Esophagus (tissue), 2 donors: ENCODE data around the gene MAGIX. TPM values are rescaled to one million over a fixed set of nuclear protein-coding genes. Genes with fewer than 3 reads are reported as not detected.

Experiments
- H3K27ac ChIP-seq, 2 donors: one replicate each; pipeline ENCODE4 v1.5.1; 2013; ENCODE audit warnings: low read depth in 2 of 2, mild to moderate bottlenecking in 2 of 2, inconsistent platforms in 1 of 2, low read length in 1 of 2, moderate library complexity in 1 of 2
- H3K27me3 ChIP-seq, 2 donors: one replicate each; pipeline ENCODE4 v1.6.1; 2013; ENCODE audit warnings: low read length in 2 of 2, control low read depth in 1 of 2, mild to moderate bottlenecking in 1 of 2; ENCODE audit not compliant: insufficient read depth in 2 of 2, control insufficient read depth in 1 of 2
- H3K36me3 ChIP-seq, 2 donors: one replicate each; pipeline ENCODE4 v1.6.1; 2013; ENCODE audit warnings: low read length in 1 of 2; ENCODE audit not compliant: control insufficient read depth in 2 of 2, insufficient read depth in 2 of 2
- H3K4me1 ChIP-seq, 2 donors: one replicate each; pipeline ENCODE4 v1.6.1; 2013; ENCODE audit warnings: low read length in 1 of 2; ENCODE audit not compliant: control insufficient read depth in 2 of 2, insufficient read depth in 2 of 2
- H3K4me3 ChIP-seq, 2 donors: one replicate each; pipeline ENCODE4 v1.5.1; 2013; ENCODE audit warnings: low read length in 2 of 2, mild to moderate bottlenecking in 2 of 2, low read depth in 1 of 2, moderate library complexity in 1 of 2
- H3K9me3 ChIP-seq, 2 donors: one replicate each; pipeline ENCODE4 v1.6.1; 2013; ENCODE audit warnings: mild to moderate bottlenecking in 2 of 2, low read depth in 1 of 2, low read length in 1 of 2, moderate library complexity in 1 of 2; ENCODE audit not compliant: control insufficient read depth in 2 of 2, insufficient read depth in 1 of 2
- WGBS, 2 donors: extraction: QIAGEN DNeasy Blood & Tissue Kit; methylation state at CpG; one replicate each; pipeline ENCODE4 v1.1.7; 2013; 5-methylcytosine and 5-hydroxymethylcytosine counted together
- polyA plus RNA-seq, 2 donors: library from polyadenylated mRNA; stranded (reverse); fragments of 200-250 nt; gene quantifications; one replicate each; pipeline ENCODE4 v1.2.3, GENCODE V29; 2013
- donor health status: healthy with polysubstance abuse.
- donor health status: Bipolar disorder and iron deficiency.

The MAGIX gene
- polyA plus RNA-seq, 2 donors: 6.0 to 6.3 TPM

- Histone ChIP-seq H3K27me3 (no peaks in the 10 kb centered on the region), H3K4me3 (peak overlapping the region; percentile 31 to 51), H3K36me3 (no peaks in the 10 kb centered on the region), H3K4me1 (no peaks in the 10 kb centered on the region), H3K9me3 (no peaks in the 10 kb centered on the region), H3K27ac (peak overlapping the region; percentile 92 to 98)
- 2 to 39% methylated on average over 58 to 65 of the region's 65 CpGs for WGBS, 2 donors
Measured at GRCh38 chrX:49155900-49156837, 6.4 kb upstream of the MAGIX start.

- Histone ChIP-seq H3K27me3 (no peaks in the 10 kb centered on the region), H3K27ac (no peak overlapping the region), H3K36me3 (no peaks in the 10 kb centered on the region), H3K4me3 (no peak overlapping the region), H3K9me3 (no peaks in the 10 kb centered on the region), H3K4me1 (no peaks in the 10 kb centered on the region)
- WGBS, 2 donors: 79 to 80% methylated on average over 24 of the region's 25 CpGs
Measured at GRCh38 chrX:49157194-49157593, 5.4 kb upstream of the MAGIX start.

GRCh38 chrX:49160908-49161307, 1.6 kb upstream of the MAGIX start:
- no peaks in the 10 kb centered on the region for H3K36me3 ChIP-seq
- H3K27me3 ChIP-seq: no peaks in the 10 kb centered on the region
- no peaks in the 10 kb centered on the region for H3K9me3 ChIP-seq
- H3K27ac ChIP-seq: no peak overlapping the region
- H3K4me1 ChIP-seq: peaks cover 0 to 5% of the 10 kb centered on the region in 2 donors
- 92 to 97% methylated on average over 2 of the region's 2 CpGs for WGBS, 2 donors
- H3K4me3 ChIP-seq: no peak overlapping the region

GRCh38 chrX:49161632-49162031, 926 bp upstream of the MAGIX start:
- Histone ChIP-seq H3K4me3 (no peak overlapping the region), H3K4me1 (peaks cover 0 to 6% of the 10 kb centered on the region in 2 donors), H3K27me3 (no peaks in the 10 kb centered on the region), H3K36me3 (no peaks in the 10 kb centered on the region), H3K9me3 (no peaks in the 10 kb centered on the region), H3K27ac (no peak overlapping the region)
- 86 to 92% methylated on average over 5 of the region's 5 CpGs for WGBS, 2 donors

- Histone ChIP-seq H3K27me3 (no peaks in the 10 kb centered on the region), H3K4me1 (peaks cover 0 to 6% of the 10 kb centered on the region in 2 donors), H3K9me3 (no peaks in the 10 kb centered on the region), H3K36me3 (no peaks in the 10 kb centered on the region), H3K27ac (peak overlapping the region; percentile 89 to 94), H3K4me3 (peak overlapping the region; percentile 45 to 50)
- 1 to 38% methylated on average over 47 to 69 of the region's 69 CpGs for WGBS, 2 donors
Measured at GRCh38 chrX:49163555-49164419, 1.2 kb downstream of the MAGIX start.

GRCh38 chrX:49164589-49165360, 2.2 kb downstream of the MAGIX start:
- H3K27me3 ChIP-seq: no peaks in the 10 kb centered on the region
- 84% methylated on average over 31 of the region's 31 CpGs for WGBS, 2 donors
- H3K36me3 ChIP-seq: no peaks in the 10 kb centered on the region

GRCh38 chrX:49165901-49166881, 3.6 kb downstream of the MAGIX start:
- Histone ChIP-seq H3K4me3 (peak overlapping the region; percentile 43 to 45), H3K27me3 (no peaks in the 10 kb centered on the region)
- 7 to 35% methylated on average over 50 to 60 of the region's 61 CpGs for WGBS, 2 donors

More at GRCh38 chrX:49164589-49165360, 2.2 kb downstream of the MAGIX start:
- H3K4me1 ChIP-seq: peaks cover 0 to 6% of the 10 kb centered on the region in 2 donors
- peak overlapping the region; percentile 43 to 94 for H3K27ac ChIP-seq
- H3K9me3 ChIP-seq: no peaks in the 10 kb centered on the region
- H3K4me3 ChIP-seq: no peak overlapping the region

GRCh38 chrX:49166914-49167739, 4.6 kb downstream of the MAGIX start:
- Histone ChIP-seq H3K9me3 (no peaks in the 10 kb centered on the region), H3K4me1 (peaks cover 0 to 6% of the 10 kb centered on the region in 2 donors), H3K4me3 (peak overlapping the region; percentile 43 to 45), H3K27me3 (no peaks in the 10 kb centered on the region), H3K27ac (peak overlapping the region; percentile 98), H3K36me3 (no peaks in the 10 kb centered on the region)
- 2 to 37% methylated on average over 32 to 35 of the region's 35 CpGs for WGBS, 2 donors

More at GRCh38 chrX:49165901-49166881, 3.6 kb downstream of the MAGIX start:
- Histone ChIP-seq H3K4me1 (peaks cover 0 to 6% of the 10 kb centered on the region in 2 donors), H3K27ac (peak overlapping the region; percentile 98), H3K9me3 (no peaks in the 10 kb centered on the region), H3K36me3 (no peaks in the 10 kb centered on the region)
